C4-2B (cell line): Measurements from ENCODE around the gene PLXNA4.

Experiments used
- CTCF ChIP-seq: fragments of 450-650 bp; conservative IDR thresholded peaks from 2 replicates; pipeline ENCODE4 v1.5.1; 2017; ENCODE audit warnings: mild to moderate bottlenecking
- ZFX ChIP-seq: fragments of 450-650 bp; IDR thresholded peaks from 2 replicates; pipeline ENCODE4 v1.6.1; 2017

GRCh38 chr7:132410385-132410784 lies 165.9 kb downstream of the PLXNA4 start:
- TF ChIP-seq CTCF (no peak), ZFX (no peak)
